Activated B cell treated with CpG ODN at 0.5 μM for 24 hours (primary cell): Measurements from ENCODE around the gene BMP15. TPM values are rescaled to one million over a fixed set of nuclear protein-coding genes. Genes with fewer than 3 reads are reported as not detected.

Source experiments
- ATAC-seq: fragments of 200-7000 bp; cut with Tn5 transposase; one replicate; pipeline ENCODE4 v1.10.0; 2021; ENCODE audit warnings: low read depth, mild to moderate bottlenecking, moderate library complexity
- CTCF ChIA-PET: fragments of 350-600 bp; sonication (Branson Sonifier 250); formaldehyde crosslinking; loops from one replicate; lab custom pipeline; 2021; ENCODE audit warnings: antibody characterized with exemption; lab: Charles Lee
- POLR2A ChIA-PET: fragments of 350-600 bp; sonication (Branson Sonifier 250); formaldehyde crosslinking; loops from one replicate; lab custom pipeline; 2021; ENCODE audit warnings: antibody characterized with exemption; lab: Charles Lee
- DNase-seq: peaks from one replicate; pipeline ENCODE4 v3.0.0; 2022
- H3K27ac Mint-ChIP-seq: one replicate; pipeline ENCODE4 v1.8.0; 2020; ENCODE audit warnings: mixed read lengths
- H3K27me3 Mint-ChIP-seq: one replicate; pipeline ENCODE4 v1.8.0; 2021; ENCODE audit warnings: mixed read lengths
- H3K36me3 Mint-ChIP-seq: one replicate; pipeline ENCODE4 v1.8.0; 2021; ENCODE audit warnings: low read depth, mixed read lengths
- H3K4me1 Mint-ChIP-seq: one replicate; pipeline ENCODE4 v1.8.0; 2021; ENCODE audit warnings: mixed read lengths
- H3K4me3 Mint-ChIP-seq: one replicate; pipeline ENCODE4 v1.8.0; 2020; ENCODE audit warnings: mild to moderate bottlenecking, mixed read lengths
- H3K9me3 Mint-ChIP-seq: one replicate; pipeline ENCODE4 v1.8.0; 2020; ENCODE audit warnings: mixed read lengths
- CTCF ChIP-seq: fragments of 200-600 bp; IDR thresholded peaks from one replicate; pipeline ENCODE4 v1.8.0; 2022; ENCODE audit warnings: antibody characterized with exemption, mild to moderate bottlenecking
- intact Hi-C: fragments of 100-400 bp; cut with micrococcal nuclease; formaldehyde crosslinking; loops from one replicate; pipeline ENCODE4 v1.15.1; 2024
- total RNA-seq: library from RNA; stranded (reverse); gene quantifications from 2 replicates; pipeline ENCODE4 v1.2.3, GENCODE V29; 2022

The BMP15 gene
- total RNA-seq = not detected in 2 replicates

- Mint-ChIP-seq H3K4me1 (no peaks in the 10 kb centered on the region), H3K9me3 (no peaks in the 10 kb centered on the region), H3K36me3 (no peaks in the 10 kb centered on the region), H3K27ac (no peak within 1 kb of the TSS), H3K27me3 (no peaks in the 10 kb centered on the region), H3K4me3 (no peak within 1 kb of the TSS)
- ATAC-seq (no peak), DNase-seq (no peak)
- CTCF ChIA-PET = no interaction called here
- intact Hi-C loops = no loop called here
- POLR2A ChIA-PET = no interaction called here
- TF ChIP-seq CTCF = no peak
Observed at GRCh38 chrX:50910685-50911176, at the start of gene BMP15. Gene BMP15, plus strand, starts transcription at chrX:50910735. Its CDS starts 49 bp downstream, at chrX:50910784.

DNA sequence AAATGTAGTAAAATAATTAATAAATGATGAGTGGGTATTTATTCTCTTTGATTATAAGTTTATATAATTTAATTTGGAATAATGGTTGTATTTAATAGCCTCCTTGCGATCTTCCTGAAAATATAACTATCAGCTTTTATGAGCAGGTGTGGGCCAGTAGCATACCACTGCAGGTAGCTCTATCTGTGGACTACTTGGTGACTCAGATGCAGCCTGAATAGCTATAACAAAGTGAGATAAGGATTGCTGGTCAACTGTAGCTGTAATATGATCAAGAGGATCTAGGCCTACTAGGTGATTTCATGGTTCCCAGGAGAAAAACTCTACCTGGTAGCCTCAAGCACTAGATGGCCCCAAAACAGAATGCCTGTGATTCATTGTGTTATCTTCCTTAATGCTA is 47.1 kb upstream of the BMP15 start:
- TF ChIP-seq CTCF = no peak
- no peaks in the 10 kb centered on the region for H3K36me3 Mint-ChIP-seq
- ChIA-PET POLR2A (no interaction called here), CTCF (no interaction called here)
- H3K27ac Mint-ChIP-seq = no peak overlapping the region
- H3K4me1 Mint-ChIP-seq = no peaks in the 10 kb centered on the region
- DNase-seq (no peak), ATAC-seq (no peak)
- no peak overlapping the region for H3K4me3 Mint-ChIP-seq
- intact Hi-C loops = no loop called here
- H3K9me3 Mint-ChIP-seq = no peaks in the 10 kb centered on the region
- no peaks in the 10 kb centered on the region for H3K27me3 Mint-ChIP-seq

DNA sequence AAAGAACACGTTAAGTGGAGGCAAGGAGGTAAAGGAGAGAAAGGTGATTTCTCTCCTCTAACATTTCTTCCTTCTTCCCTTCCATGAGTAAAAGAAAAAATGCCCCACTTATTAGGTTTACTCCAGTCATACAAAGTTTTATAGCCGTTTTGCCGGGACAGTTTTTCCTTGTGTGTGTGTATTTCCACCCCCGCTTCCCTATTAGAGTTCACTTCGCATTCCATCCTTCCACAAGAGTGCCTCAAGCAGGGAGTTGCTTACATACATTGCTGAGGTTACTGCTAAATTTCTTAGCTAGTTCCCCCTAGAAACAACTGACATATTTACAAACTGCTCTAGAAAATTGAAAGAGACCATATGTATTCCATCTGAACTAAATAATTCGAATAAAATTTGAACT is 45.2 kb upstream of the BMP15 start:
- peaks cover 2% of the 10 kb centered on the region for H3K27me3 Mint-ChIP-seq
- no peaks in the 10 kb centered on the region for H3K36me3 Mint-ChIP-seq
- H3K4me3 Mint-ChIP-seq = no peak overlapping the region
- ChIA-PET CTCF (no interaction called here), POLR2A (no interaction called here)
- TF ChIP-seq CTCF = no peak
- H3K4me1 Mint-ChIP-seq = no peaks in the 10 kb centered on the region
- no peak overlapping the region for H3K27ac Mint-ChIP-seq
- ATAC-seq (no peak), DNase-seq (no peak)
- H3K9me3 Mint-ChIP-seq = no peaks in the 10 kb centered on the region
- intact Hi-C loops = no loop called here

DNA sequence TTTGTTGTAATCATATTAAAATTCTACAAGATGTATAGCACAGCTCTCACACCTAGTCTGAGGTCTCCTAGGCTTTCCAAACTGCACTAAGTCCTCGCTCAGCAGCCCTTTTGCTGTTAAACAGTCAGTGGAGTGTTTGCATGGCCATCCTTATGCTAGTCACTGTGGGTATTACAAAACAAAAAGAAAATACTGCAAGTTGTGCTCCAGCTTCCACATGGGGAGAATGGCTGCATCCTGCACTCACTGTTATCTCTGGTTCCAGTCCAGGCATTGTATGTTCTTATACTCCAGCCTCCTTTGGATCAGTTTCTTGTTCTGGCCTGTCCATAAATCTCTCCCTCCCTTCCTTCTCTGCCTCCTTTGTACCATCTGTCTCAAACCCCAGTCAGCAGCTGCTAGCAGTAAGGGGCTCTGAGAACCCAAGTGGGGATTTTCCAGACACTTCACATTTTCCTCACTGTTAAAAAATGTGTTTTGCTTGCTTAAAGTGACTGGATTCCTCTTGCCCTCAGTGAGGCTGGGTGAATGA is 38.5 kb upstream of the BMP15 start:
- Mint-ChIP-seq H3K9me3 (no peaks in the 10 kb centered on the region), H3K36me3 (no peaks in the 10 kb centered on the region), H3K4me1 (no peaks in the 10 kb centered on the region), H3K27ac (no peak overlapping the region), H3K4me3 (no peak overlapping the region), H3K27me3 (peaks cover 2% of the 10 kb centered on the region)
- TF ChIP-seq CTCF = no peak
- no peak for DNase-seq
- ATAC-seq = no peak
- POLR2A ChIA-PET = no interaction called here
- CTCF ChIA-PET = no interaction called here
- intact Hi-C loops = no loop called here

DNA sequence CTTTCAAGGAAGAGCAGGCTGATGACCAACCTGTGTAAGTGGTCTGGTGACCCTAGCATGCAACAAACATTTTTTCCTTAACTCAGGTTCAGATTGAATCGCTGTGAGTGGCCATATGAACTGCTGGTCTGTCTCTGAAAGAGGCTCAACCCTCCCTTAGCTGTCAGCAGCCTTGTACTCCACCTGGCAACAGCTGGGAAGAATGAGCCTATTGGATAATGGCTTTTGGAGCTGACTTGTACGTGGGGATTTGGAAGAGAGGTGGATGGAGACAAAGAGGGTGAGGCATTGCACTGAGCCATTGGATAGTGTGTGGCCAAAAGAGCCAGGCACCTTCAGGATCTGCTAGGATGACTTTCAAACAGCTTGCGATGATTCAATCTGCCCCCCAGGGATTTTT is 35.7 kb upstream of the BMP15 start:
- Mint-ChIP-seq H3K27me3 (peaks cover under 1% of the 10 kb centered on the region), H3K4me3 (no peak overlapping the region), H3K36me3 (no peaks in the 10 kb centered on the region), H3K9me3 (no peaks in the 10 kb centered on the region), H3K27ac (no peak overlapping the region), H3K4me1 (no peaks in the 10 kb centered on the region)
- ChIA-PET CTCF (no interaction called here), POLR2A (no interaction called here)
- intact Hi-C loops = no loop called here
- ATAC-seq (no peak), DNase-seq (no peak)
- TF ChIP-seq CTCF = no peak
